Measurements from ENCODE around the gene AHCYL2.
"Not testable (repeated sequence)": the region's sequence is repeated elsewhere in the genome, so short reads cannot be mapped to it uniquely, and the experiment has no call there.

Gene AHCYL2

DNA sequence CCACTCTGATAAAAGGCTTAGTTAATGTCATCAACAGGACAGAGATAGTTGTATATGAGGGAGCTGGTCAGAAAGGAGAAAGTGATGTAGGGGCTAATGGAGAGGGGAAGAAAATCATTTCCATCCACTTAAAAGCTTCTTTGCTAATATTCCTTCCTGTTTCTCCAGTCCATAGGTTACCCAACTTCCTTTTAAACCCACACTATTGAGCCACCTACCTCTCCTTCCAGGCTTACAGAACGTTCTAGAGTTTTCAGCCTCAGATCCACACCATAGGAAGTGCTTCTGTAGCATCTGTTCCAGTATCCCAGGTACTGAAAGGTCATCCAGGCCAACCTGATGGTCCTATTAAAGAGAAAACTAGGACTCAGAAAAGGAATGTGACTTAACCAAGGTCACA, 237.6 kb downstream of the AHCYL2 start:
- no peak for DNase-seq

GRCh38 chr7:129464194-129464593, 239.4 kb downstream of the AHCYL2 start:
- no peak for DNase-seq

DNA sequence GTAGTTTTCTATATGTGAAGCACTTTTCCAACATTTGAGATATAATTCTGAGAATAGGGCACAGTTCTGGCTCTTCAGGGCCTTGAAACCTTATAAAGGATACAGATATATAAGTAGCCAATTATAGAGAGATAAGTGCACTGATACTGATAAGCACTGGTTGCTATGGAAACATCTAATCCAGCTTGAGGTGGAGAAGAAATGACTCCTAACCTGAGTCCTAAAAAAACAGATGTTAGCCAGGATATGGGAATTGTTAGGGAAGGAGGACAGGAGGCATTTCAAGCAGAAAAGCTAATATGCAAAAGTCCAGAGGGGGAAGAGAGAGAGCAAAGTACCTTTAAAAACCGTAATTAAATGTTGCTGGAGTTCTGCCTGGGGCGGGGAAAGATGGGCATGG, 240.2 kb downstream of the AHCYL2 start:
- no peak for DNase-seq

GRCh38 chr7:129466796-129467195, 242.0 kb downstream of the AHCYL2 start:
- no peak for DNase-seq

GRCh38 chr7:129468087-129468486, 243.3 kb downstream of the AHCYL2 start:
- no peak for DNase-seq

GRCh38 chr7:129468547-129468946, 243.7 kb downstream of the AHCYL2 start:
- no peak for DNase-seq

- no peak for DNase-seq
Measured at GRCh38 chr7:129469930-129470329, 245.1 kb downstream of the AHCYL2 start.

- DNase-seq: no peak
Measured at GRCh38 chr7:129470411-129470810, 245.6 kb downstream of the AHCYL2 start.

- no peak for DNase-seq
Measured at GRCh38 chr7:129471402-129471827, 246.6 kb downstream of the AHCYL2 start.

- DNase-seq: not testable (repeated sequence)
Measured at GRCh38 chr7:129475931-129476330, 251.1 kb downstream of the AHCYL2 start.

- DNase-seq: not testable (repeated sequence)
Measured at GRCh38 chr7:129476398-129476797, 251.6 kb downstream of the AHCYL2 start.

Data from activated naive CD4-positive, alpha-beta T cell treated with Interleukin-2 at 50 U/mL for 16 hours (primary cell).